ENCODE results near the gene CEP350. TPM values are rescaled to one million over a fixed set of nuclear protein-coding genes. Genes with fewer than 3 reads are reported as not detected.

Gene CEP350
- polyA plus RNA-seq, 1 donor (not counting 4 experiments of a cell fraction or from before 2014, with no cell fraction given) = 12.0 TPM

DNA sequence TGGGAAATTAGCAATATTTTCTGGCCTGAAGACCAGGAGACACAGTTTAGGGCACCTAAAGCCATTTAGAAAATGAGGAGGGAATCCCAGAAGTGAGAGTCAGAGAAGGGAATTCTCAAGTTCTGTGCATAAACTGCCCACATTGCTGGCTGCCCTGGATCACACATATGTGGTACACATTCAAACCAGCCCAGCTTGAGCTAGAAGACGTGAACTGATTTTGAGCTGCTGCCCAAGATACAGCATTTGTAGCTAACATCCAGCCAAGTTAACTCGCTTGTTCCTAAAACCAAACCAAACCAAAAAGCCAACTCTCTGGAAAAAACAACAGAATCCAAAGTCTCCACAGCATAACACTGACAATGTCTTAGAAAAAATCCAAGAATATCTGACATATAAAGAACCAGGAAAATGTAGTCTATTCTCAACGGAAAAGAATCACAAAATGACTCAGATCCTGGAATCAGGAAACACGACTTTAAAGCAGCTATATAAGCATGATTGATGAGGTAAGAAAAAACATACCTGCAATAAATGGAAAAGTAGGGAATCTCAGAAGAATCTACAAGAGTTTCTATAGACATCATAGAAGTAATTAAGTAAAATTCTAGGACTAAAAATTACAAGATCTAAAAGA lies 181.8 kb downstream of the CEP350 start:
- dilution Hi-C loops (cut with MboI; ENCODE audit: extremely low pct_ligation_motif_present, low sequenced_read_pairs) = no loop called here
- Histone ChIP-seq H3K9ac (ENCODE audit: control insufficient read depth, extremely low read depth, insufficient read depth, low read length) (no peak overlapping the region), H3K79me2 (ENCODE audit: control insufficient read depth, insufficient read depth, low read length) (no peaks in the 10 kb centered on the region), H3K27ac (ENCODE audit: control insufficient read depth, insufficient read depth, low read length) (no peak overlapping the region), H3K27me3 (ENCODE audit: control insufficient read depth, extremely low read depth, insufficient read depth, low read length) (no peaks in the 10 kb centered on the region), H3K9me3 (ENCODE audit: control insufficient read depth, low read depth, low read length) (no peaks in the 10 kb centered on the region), H4K20me1 (ENCODE audit: control insufficient read depth, extremely low read depth, insufficient read depth, low read length) (no peaks in the 10 kb centered on the region), H3K9me1 (ENCODE audit: control insufficient read depth, extremely low read depth, insufficient read depth, low read length) (no peaks in the 10 kb centered on the region), H3K4me2 (ENCODE audit: control insufficient read depth, extremely low read depth, insufficient read depth, low read depth, low read length) (peak overlapping the region; percentile 9), H3K4me1 (ENCODE audit: control insufficient read depth, extremely low read depth, insufficient read depth, low read length) (peaks cover 8% of the 10 kb centered on the region), H3K4me3 (ENCODE audit: control insufficient read depth in 2 of 3, extremely low read depth in 1 of 3, insufficient read depth in 2 of 3, low read depth in 1 of 3, low read length in 3 of 3) (no peak overlapping the region), H2AFZ (ENCODE audit: control insufficient read depth, low read length) (peak overlapping the region; percentile 35), H3K36me3 (ENCODE audit: control insufficient read depth in 2 of 2, extremely low read depth in 1 of 2, insufficient read depth in 2 of 2, low read length in 2 of 2) (no peaks in the 10 kb centered on the region)
- TF ChIP-seq, protein P1, sequence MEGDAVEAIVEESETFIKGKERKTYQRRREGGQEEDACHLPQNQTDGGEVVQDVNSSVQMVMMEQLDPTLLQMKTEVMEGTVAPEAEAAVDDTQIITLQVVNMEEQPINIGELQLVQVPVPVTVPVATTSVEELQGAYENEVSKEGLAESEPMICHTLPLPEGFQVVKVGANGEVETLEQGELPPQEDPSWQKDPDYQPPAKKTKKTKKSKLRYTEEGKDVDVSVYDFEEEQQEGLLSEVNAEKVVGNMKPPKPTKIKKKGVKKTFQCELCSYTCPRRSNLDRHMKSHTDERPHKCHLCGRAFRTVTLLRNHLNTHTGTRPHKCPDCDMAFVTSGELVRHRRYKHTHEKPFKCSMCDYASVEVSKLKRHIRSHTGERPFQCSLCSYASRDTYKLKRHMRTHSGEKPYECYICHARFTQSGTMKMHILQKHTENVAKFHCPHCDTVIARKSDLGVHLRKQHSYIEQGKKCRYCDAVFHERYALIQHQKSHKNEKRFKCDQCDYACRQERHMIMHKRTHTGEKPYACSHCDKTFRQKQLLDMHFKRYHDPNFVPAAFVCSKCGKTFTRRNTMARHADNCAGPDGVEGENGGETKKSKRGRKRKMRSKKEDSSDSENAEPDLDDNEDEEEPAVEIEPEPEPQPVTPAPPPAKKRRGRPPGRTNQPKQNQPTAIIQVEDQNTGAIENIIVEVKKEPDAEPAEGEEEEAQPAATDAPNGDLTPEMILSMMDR (optimal IDR thresholded peaks at IDR 0.05 in 1 of 3, IDR thresholded peaks at IDR 0.05 in 1 of 3, conservative IDR thresholded peaks at IDR 0.05 in 1 of 3; ENCODE audit: extremely low read depth in 1 of 3, insufficient read depth in 2 of 3, low read length in 3 of 3) = no peak
- no peak for TF ChIP-seq EZH2 (IDR thresholded peaks at IDR 0.05; ENCODE audit: low read length)
- no peak for DNase-seq (ENCODE audit: low read depth, low spot score)
- no peak for FAIRE-seq

DNA sequence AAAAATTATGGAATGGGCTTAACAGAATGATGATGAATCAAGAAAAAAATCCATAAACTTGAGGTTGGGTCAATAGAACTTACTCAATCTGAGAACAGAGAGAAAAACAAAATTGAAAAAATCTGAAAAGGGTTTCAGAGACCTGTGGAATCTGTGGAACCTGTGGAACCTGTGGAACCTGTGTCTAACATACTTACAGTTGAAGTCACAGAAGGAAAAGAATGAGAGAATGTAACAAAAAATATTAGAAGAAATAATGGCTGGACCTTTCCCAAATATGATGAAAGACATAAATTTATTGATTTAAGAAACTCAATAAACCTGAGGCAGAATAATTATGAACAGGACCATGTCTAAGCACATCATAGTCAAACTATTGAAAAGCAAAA lies 182.4 kb downstream of the CEP350 start:
- no peak overlapping the region for H2AFZ ChIP-seq (ENCODE audit: control insufficient read depth, low read length)
- no peaks in the 10 kb centered on the region for H3K9me1 ChIP-seq (ENCODE audit: control insufficient read depth, extremely low read depth, insufficient read depth, low read length)
- no peak overlapping the region for H3K9ac ChIP-seq (ENCODE audit: control insufficient read depth, extremely low read depth, insufficient read depth, low read length)
- H3K27me3 ChIP-seq (ENCODE audit: control insufficient read depth, extremely low read depth, insufficient read depth, low read length) = no peaks in the 10 kb centered on the region
- FAIRE-seq = no peak
- no peak overlapping the region for H3K4me3 ChIP-seq (ENCODE audit: control insufficient read depth in 2 of 3, extremely low read depth in 1 of 3, insufficient read depth in 2 of 3, low read depth in 1 of 3, low read length in 3 of 3)
- TF ChIP-seq, protein P1 (optimal IDR thresholded peaks at IDR 0.05 in 1 of 3, IDR thresholded peaks at IDR 0.05 in 1 of 3, conservative IDR thresholded peaks at IDR 0.05 in 1 of 3; ENCODE audit: extremely low read depth in 1 of 3, insufficient read depth in 2 of 3, low read length in 3 of 3) = no peak
- TF ChIP-seq EZH2 (IDR thresholded peaks at IDR 0.05; ENCODE audit: low read length) = no peak
- no peaks in the 10 kb centered on the region for H3K79me2 ChIP-seq (ENCODE audit: control insufficient read depth, insufficient read depth, low read length)
- no peaks in the 10 kb centered on the region for H3K9me3 ChIP-seq (ENCODE audit: control insufficient read depth, low read depth, low read length)
- H3K36me3 ChIP-seq (ENCODE audit: control insufficient read depth in 2 of 2, extremely low read depth in 1 of 2, insufficient read depth in 2 of 2, low read length in 2 of 2) = no peaks in the 10 kb centered on the region
- H3K27ac ChIP-seq (ENCODE audit: control insufficient read depth, insufficient read depth, low read length) = no peak overlapping the region
- no peaks in the 10 kb centered on the region for H4K20me1 ChIP-seq (ENCODE audit: control insufficient read depth, extremely low read depth, insufficient read depth, low read length)
- peaks cover 8% of the 10 kb centered on the region for H3K4me1 ChIP-seq (ENCODE audit: control insufficient read depth, extremely low read depth, insufficient read depth, low read length)
- dilution Hi-C loops (cut with MboI; ENCODE audit: extremely low pct_ligation_motif_present, low sequenced_read_pairs) = no loop called here
- H3K4me2 ChIP-seq (ENCODE audit: control insufficient read depth, extremely low read depth, insufficient read depth, low read depth, low read length) = no peak overlapping the region
- DNase-seq (ENCODE audit: low read depth, low spot score) = no peak

Measured in keratinocyte (primary cell).